ENCODE results near the gene LY6G5B.

- TF ChIP-seq POLR2A (IDR thresholded peaks at IDR 0.05) (no peak), CTCF (IDR thresholded peaks at IDR 0.05) (no peak)
Observed at GRCh38 chr6:31691078-31691463, 21.3 kb downstream of the LY6G5B start.

Measured in right lobe of liver (tissue), 4 donors.